Endothelial cell of umbilical vein (primary cell): ENCODE measurements around the gene DBNDD2. TPM values are rescaled to one million over a fixed set of nuclear protein-coding genes. Genes with fewer than 3 reads are reported as not detected.

Source experiments
- BruUV-seq: library from RNA; stranded (reverse); fragments of 400-500 nt; replicated peaks from 2 replicates; lab custom pipeline; 2021; lab: Mats Ljungman, UMichigan
- CTCF ChIA-PET: fragments of 300-600, 350-600 bp; sonication (Branson Sonifier 250); formaldehyde crosslinking; loops from one replicate; lab custom pipeline; 2021; ENCODE audit warnings: antibody characterized with exemption, inconsistent platforms; lab: Charles Lee
- POLR2A ChIA-PET: fragments of 300-600, 350-600 bp; sonication (Branson Sonifier 250); formaldehyde crosslinking; loops from one replicate; lab custom pipeline; 2021; ENCODE audit warnings: antibody characterized with exemption, inconsistent platforms; lab: Charles Lee
- DNase-seq: peaks from one replicate; pipeline ENCODE4 v3.0.0-alpha.2; 2011; ENCODE audit warnings: low read depth, low spot score
- FAIRE-seq: peaks from 2 replicates; lab custom pipeline; 2011; peaks lifted over from hg19 to GRCh38; lab: Jason Lieb, UNC
- H2AFZ ChIP-seq: 2 replicates; pipeline ENCODE4 v1.6.0; 2012; ENCODE audit warnings: low read depth, low read length, control low read depth, inconsistent platforms
- H3K27ac ChIP-seq: 2 replicates; pipeline ENCODE4 v1.5.1; 2011; ENCODE audit warnings: low read depth, mild to moderate bottlenecking, control low read depth, low read length, moderate library complexity; ENCODE audit not compliant: insufficient read depth
- H3K27me3 ChIP-seq, 2 experiments: 2 replicates each; pipeline versions ENCODE4 v1.6.0 to v1.6.1; 2011; ENCODE audit warnings: low read length in 2 of 2, mixed read lengths in 1 of 2; ENCODE audit not compliant: control insufficient read depth in 2 of 2, insufficient read depth in 2 of 2
- H3K36me3 ChIP-seq, 2 experiments: 2 replicates in 1 of 2; 3 replicates in 1 of 2; pipeline ENCODE4 v1.5.1; 2011; ENCODE audit warnings: low read length in 2 of 2, mild to moderate bottlenecking in 1 of 2, moderate library complexity in 1 of 2; ENCODE audit not compliant: control insufficient read depth in 2 of 2, insufficient read depth in 2 of 2; ENCODE audit errors: extremely low read depth in 1 of 2
- H3K4me1 ChIP-seq: 3 replicates; pipeline ENCODE4 v1.5.1; 2011; ENCODE audit warnings: mild to moderate bottlenecking, low read length; ENCODE audit not compliant: control insufficient read depth, insufficient read depth; ENCODE audit errors: extremely low read depth
- H3K4me2 ChIP-seq: 2 replicates; pipeline ENCODE4 v1.6.1; 2011; ENCODE audit warnings: low read length, control low read depth, mixed read lengths; ENCODE audit not compliant: insufficient read depth
- H3K4me3 ChIP-seq, 3 experiments: fragments of 200-600 bp in 1 of 3; sonication (generic), shearing (Covaris generic) in 1 of 3; replicated peaks in 1 of 3; 2 replicates each; pipeline ENCODE4 v1.5.1; 2011 to 2016; ENCODE audit warnings: control low read depth in 3 of 3, low read length in 3 of 3, mild to moderate bottlenecking in 2 of 3, inconsistent platforms in 1 of 3, low read depth in 1 of 3, moderate library complexity in 1 of 3; ENCODE audit not compliant: insufficient read depth in 1 of 3
- H3K79me2 ChIP-seq: 2 replicates; pipeline ENCODE4 v1.6.0; 2012; ENCODE audit warnings: low read length, inconsistent platforms; ENCODE audit not compliant: control insufficient read depth, insufficient read depth
- H3K9ac ChIP-seq: replicated peaks from 2 replicates; pipeline ENCODE3; 2011; ENCODE audit warnings: low read length, control low read depth; ENCODE audit not compliant: insufficient read depth; ENCODE audit errors: extremely low read depth
- H3K9me1 ChIP-seq: replicated peaks from 3 replicates; pipeline ENCODE4 v1.6.0; 2011; ENCODE audit warnings: mild to moderate bottlenecking, low read length; ENCODE audit not compliant: control insufficient read depth, insufficient read depth; ENCODE audit errors: extremely low read depth
- H3K9me3 ChIP-seq: replicated peaks from 2 replicates; pipeline ENCODE4 v1.5.1; 2012; ENCODE audit warnings: low read length, inconsistent platforms; ENCODE audit not compliant: control insufficient read depth, insufficient read depth
- H4K20me1 ChIP-seq: replicated peaks from 2 replicates; pipeline ENCODE3; 2011; ENCODE audit warnings: mild to moderate bottlenecking, low read length; ENCODE audit not compliant: control insufficient read depth, insufficient read depth; ENCODE audit errors: extremely low read depth
- EZH2 ChIP-seq: IDR thresholded peaks from 2 replicates; pipeline ENCODE4 v1.6.1; 2012; ENCODE audit warnings: borderline replicate concordance, low read depth, mild to moderate bottlenecking, moderate library complexity, low read length, inconsistent platforms; ENCODE audit not compliant: severe bottlenecking
- FOS ChIP-seq: IDR thresholded peaks from 2 replicates; pipeline ENCODE4 v1.6.1; 2011; ENCODE audit warnings: mild to moderate bottlenecking, low read length, moderate library complexity, borderline replicate concordance; ENCODE audit not compliant: insufficient read depth
- GATA2 ChIP-seq: IDR thresholded peaks from 2 replicates; pipeline ENCODE4 v1.7.0; 2011; ENCODE audit warnings: low read depth, mild to moderate bottlenecking, moderate library complexity, mixed read lengths, low read length; ENCODE audit not compliant: insufficient read length, insufficient read depth
- JUN ChIP-seq: IDR thresholded peaks from 2 replicates; pipeline ENCODE4 v1.6.1; 2011; ENCODE audit warnings: borderline replicate concordance, low read depth; ENCODE audit not compliant: insufficient read length, insufficient read depth
- MYC ChIP-seq: IDR thresholded peaks from one replicate; pipeline ENCODE4 v1.6.1; 2011; ENCODE audit warnings: mild to moderate bottlenecking, low read depth, low read length
- POLR2A ChIP-seq: IDR thresholded peaks from 2 replicates; pipeline ENCODE4 v1.6.1; 2012; ENCODE audit warnings: low read depth, mild to moderate bottlenecking, control low read depth, low read length
- POLR2AphosphoS5 ChIP-seq: IDR thresholded peaks from 2 replicates; pipeline ENCODE4 v1.6.1; 2012; ENCODE audit warnings: low read depth, mild to moderate bottlenecking, control low read depth, low read length, moderate library complexity; ENCODE audit not compliant: insufficient read depth
- dilution Hi-C: fragments of 300-500 bp; cut with MboI; formaldehyde crosslinking; loops from one replicate; pipeline ENCODE4 v1.15.0; 2019; ENCODE audit warnings: low sequenced_read_pairs; ENCODE audit not compliant: extremely low pct_ligation_motif_present
- intact Hi-C: fragments of 100-400 bp; cut with micrococcal nuclease; formaldehyde crosslinking; loops from one replicate; pipeline ENCODE4 v1.10.0; 2022
- polyA plus RNA-seq, 4 experiments: library from polyadenylated mRNA; depleted of rRNA in 3 of 4; stranded (reverse) in 3 of 4; unstranded in 1 of 4; fragments of >200 nt; gene quantifications; 2 replicates each; pipeline versions ENCODE4 v1.2.1 to v1.2.3, GENCODE V29; 2011 to 2012; ENCODE audit warnings: missing spikeins in 1 of 4
- total RNA-seq: library from RNA; stranded (reverse); gene quantifications from 2 replicates; pipeline ENCODE4 v1.2.3, GENCODE V29; 2021
- TF ChIP-seq, protein P1 (sequence below): IDR thresholded peaks from 2 replicates; pipeline ENCODE4 v1.6.1; 2011; ENCODE audit not compliant: insufficient read depth, insufficient read length
- TF ChIP-seq, protein P2 (sequence below), 2 donors: IDR thresholded peaks; 1 replicate in 1 of 2; 2 replicates in 1 of 2; pipeline ENCODE4 v1.5.1; 2011; ENCODE audit warnings: low read length in 2 of 2, mild to moderate bottlenecking in 2 of 2, moderate library complexity in 2 of 2, control low read depth in 1 of 2, inconsistent platforms in 1 of 2, low read depth in 1 of 2; ENCODE audit not compliant: insufficient read depth in 1 of 2; ENCODE audit errors: extremely low read depth in 1 of 2

Gene DBNDD2
- total and polyA plus RNA-seq, 2 donors (not counting 3 experiments of a cell fraction or from before 2014, with no cell fraction given): 15.6 to 27.9 TPM

DNA sequence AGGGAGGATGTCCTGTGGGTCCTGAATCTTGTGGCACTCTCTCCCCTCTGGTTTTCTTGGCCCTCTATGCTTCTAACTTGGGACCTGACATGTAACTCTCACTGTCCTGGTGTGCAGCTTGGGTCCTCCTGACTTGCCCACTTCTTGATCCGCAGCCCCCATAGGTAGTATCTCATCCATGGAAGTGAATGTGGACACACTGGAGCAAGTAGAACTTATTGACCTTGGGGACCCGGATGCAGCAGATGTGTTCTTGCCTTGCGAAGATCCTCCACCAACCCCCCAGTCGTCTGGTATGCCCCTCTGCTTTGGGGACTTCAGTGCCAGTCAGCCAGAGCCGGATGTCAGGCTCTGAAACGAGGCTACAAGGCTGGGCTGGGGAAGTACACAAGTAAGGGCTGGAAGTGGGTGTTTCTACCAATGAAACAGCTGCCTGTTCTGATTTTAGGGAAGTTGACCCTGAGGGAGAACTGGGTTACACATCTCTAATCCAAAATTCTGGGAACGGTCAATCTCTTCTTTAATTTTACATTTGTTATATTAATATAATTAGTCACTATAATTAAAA is 641 bp downstream of the DBNDD2 start:
- POLR2A ChIA-PET: no interaction called here
- dilution Hi-C loops: no loop called here
- DNase-seq: no peak

More for the DNA sequence above, 641 bp downstream of the DBNDD2 start:
- Histone ChIP-seq H3K9me3 (no peaks in the 10 kb centered on the region), H4K20me1 (no peaks in the 10 kb centered on the region), H3K4me2 (no peak overlapping the region), H3K27ac (no peak overlapping the region), H3K9me1 (no peaks in the 10 kb centered on the region), H3K4me1 (peaks cover 3% of the 10 kb centered on the region), H3K9ac (no peak overlapping the region), H3K27me3 (peaks cover 6% of the 10 kb centered on the region in 2 experiments), H3K79me2 (no peaks in the 10 kb centered on the region), H2AFZ (no peak overlapping the region), H3K4me3 (no peak overlapping the region), H3K36me3 (peaks cover 0 to 3% of the 10 kb centered on the region in 2 experiments)
- FAIRE-seq: no peak
- BruUV-seq: no TSS peak
- CTCF ChIA-PET: interaction anchor here (3.6 kb wide), 1 partner anchor 36 kb away, joined by 32 read pairs; no protein-coding TSS in a partner anchor
- TF ChIP-seq POLR2AphosphoS5 (no peak), GATA2 (no peak), POLR2A (no peak), FOS (no peak), MYC (no peak), EZH2 (no peak), JUN (no peak)
- TF ChIP-seq, protein P1, sequence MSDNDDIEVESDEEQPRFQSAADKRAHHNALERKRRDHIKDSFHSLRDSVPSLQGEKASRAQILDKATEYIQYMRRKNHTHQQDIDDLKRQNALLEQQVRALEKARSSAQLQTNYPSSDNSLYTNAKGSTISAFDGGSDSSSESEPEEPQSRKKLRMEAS: no peak
- TF ChIP-seq, protein P2, sequence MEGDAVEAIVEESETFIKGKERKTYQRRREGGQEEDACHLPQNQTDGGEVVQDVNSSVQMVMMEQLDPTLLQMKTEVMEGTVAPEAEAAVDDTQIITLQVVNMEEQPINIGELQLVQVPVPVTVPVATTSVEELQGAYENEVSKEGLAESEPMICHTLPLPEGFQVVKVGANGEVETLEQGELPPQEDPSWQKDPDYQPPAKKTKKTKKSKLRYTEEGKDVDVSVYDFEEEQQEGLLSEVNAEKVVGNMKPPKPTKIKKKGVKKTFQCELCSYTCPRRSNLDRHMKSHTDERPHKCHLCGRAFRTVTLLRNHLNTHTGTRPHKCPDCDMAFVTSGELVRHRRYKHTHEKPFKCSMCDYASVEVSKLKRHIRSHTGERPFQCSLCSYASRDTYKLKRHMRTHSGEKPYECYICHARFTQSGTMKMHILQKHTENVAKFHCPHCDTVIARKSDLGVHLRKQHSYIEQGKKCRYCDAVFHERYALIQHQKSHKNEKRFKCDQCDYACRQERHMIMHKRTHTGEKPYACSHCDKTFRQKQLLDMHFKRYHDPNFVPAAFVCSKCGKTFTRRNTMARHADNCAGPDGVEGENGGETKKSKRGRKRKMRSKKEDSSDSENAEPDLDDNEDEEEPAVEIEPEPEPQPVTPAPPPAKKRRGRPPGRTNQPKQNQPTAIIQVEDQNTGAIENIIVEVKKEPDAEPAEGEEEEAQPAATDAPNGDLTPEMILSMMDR (IDR thresholded peaks at IDR 0.05; ENCODE audit: extremely low read depth in 1 of 2, insufficient read depth in 1 of 2, low read depth in 1 of 2, low read length in 2 of 2): no peak
- intact Hi-C loops: no loop called here
